ENCODE measurements around the gene FOXJ2. TPM values are rescaled to one million over a fixed set of nuclear protein-coding genes. Genes with fewer than 3 reads are reported as not detected.

The FOXJ2 gene
- total RNA-seq, 4 donors from 2014 or later: 17.4 to 29.0 (median 23.9) TPM

DNA sequence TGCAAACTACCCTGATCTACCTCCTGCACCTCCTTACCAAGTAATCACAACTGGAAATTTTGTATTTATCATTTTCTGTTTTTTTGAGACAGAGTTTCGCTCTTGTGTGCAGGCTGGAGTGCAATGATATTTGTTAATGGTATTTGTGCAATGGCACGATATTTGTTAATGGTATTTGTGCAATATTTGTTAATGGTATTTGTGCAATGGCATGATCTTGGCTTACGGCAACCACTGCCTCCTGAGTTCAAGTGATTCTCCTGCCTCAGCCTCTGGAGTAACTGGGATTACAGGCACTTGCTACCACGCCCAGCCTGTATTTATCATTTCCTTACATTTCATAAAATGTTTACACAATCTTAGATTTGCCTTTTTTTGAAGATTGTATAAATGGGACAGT lies 43.9 kb downstream of the FOXJ2 start:
- DNase-seq (ENCODE audit: extremely low spot score): no peak
- Histone ChIP-seq H3K4me3 (no peak overlapping the region), H3K4me1 (peaks cover 5 to 9% (median 7%) of the 10 kb centered on the region in 4 donors), H3K27ac (replicated peaks in 1 of 4) (no peak overlapping the region), H3K27me3 (no peaks in the 10 kb centered on the region), H3K9me3 (no peaks in the 10 kb centered on the region), H3K36me3 (no peaks in the 10 kb centered on the region)
- WGBS: 82% methylated on average over 4 of the region's 4 CpGs
- intact Hi-C loops (cut with DNase I): loop anchor here (5.0 kb wide), 1 partner anchor 39 kb away; no protein-coding TSS in a partner anchor
- TF ChIP-seq EP300 (IDR thresholded peaks at IDR 0.05): no peak
- no peak for TF ChIP-seq POLR2AphosphoS5 (IDR thresholded peaks at IDR 0.05)
- TF ChIP-seq POLR2A (IDR thresholded peaks at IDR 0.05; ENCODE audit: low read depth): no peak
- TF ChIP-seq, protein P1, sequence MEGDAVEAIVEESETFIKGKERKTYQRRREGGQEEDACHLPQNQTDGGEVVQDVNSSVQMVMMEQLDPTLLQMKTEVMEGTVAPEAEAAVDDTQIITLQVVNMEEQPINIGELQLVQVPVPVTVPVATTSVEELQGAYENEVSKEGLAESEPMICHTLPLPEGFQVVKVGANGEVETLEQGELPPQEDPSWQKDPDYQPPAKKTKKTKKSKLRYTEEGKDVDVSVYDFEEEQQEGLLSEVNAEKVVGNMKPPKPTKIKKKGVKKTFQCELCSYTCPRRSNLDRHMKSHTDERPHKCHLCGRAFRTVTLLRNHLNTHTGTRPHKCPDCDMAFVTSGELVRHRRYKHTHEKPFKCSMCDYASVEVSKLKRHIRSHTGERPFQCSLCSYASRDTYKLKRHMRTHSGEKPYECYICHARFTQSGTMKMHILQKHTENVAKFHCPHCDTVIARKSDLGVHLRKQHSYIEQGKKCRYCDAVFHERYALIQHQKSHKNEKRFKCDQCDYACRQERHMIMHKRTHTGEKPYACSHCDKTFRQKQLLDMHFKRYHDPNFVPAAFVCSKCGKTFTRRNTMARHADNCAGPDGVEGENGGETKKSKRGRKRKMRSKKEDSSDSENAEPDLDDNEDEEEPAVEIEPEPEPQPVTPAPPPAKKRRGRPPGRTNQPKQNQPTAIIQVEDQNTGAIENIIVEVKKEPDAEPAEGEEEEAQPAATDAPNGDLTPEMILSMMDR (IDR thresholded peaks at IDR 0.05): no peak

DNA sequence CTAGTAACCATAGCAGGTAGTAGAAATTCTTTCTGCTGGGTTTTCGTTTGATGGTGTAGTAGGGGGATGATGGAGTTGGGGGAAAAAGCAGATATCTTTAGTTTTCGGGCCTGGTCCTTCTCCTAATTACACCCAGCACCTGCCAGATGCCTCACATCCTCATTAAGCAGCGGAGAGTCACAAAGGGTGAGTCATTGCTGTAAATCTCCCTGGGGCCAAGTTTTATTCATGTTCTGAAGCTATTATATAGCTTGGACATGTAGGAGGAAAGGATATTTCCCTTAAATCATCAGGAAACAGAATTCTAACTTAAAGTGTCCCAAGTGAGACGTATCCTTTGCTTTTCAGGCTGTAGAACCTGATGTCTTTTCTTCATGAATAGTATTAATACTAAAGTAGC lies 44.7 kb downstream of the FOXJ2 start:
- H3K27ac ChIP-seq (replicated peaks in 1 of 4): no peak overlapping the region
- H3K4me1 ChIP-seq: peaks cover 5 to 9% (median 8%) of the 10 kb centered on the region in 4 donors
- intact Hi-C loops (cut with DNase I): loop anchor here (5.0 kb wide), 1 partner anchor 40 kb away; no protein-coding TSS in a partner anchor
- no peak for DNase-seq (ENCODE audit: extremely low spot score)
- H3K9me3 ChIP-seq: no peaks in the 10 kb centered on the region
- whole genome bisulfite sequencing: 55% methylated on average over 4 of the region's 4 CpGs
- no peaks in the 10 kb centered on the region for H3K36me3 ChIP-seq
- no peak overlapping the region for H3K4me3 ChIP-seq
- H3K27me3 ChIP-seq: no peaks in the 10 kb centered on the region
- TF ChIP-seq, protein P1 (IDR thresholded peaks at IDR 0.05): no peak
- TF ChIP-seq EP300 (IDR thresholded peaks at IDR 0.05) (no peak), POLR2AphosphoS5 (IDR thresholded peaks at IDR 0.05) (no peak), POLR2A (IDR thresholded peaks at IDR 0.05; ENCODE audit: low read depth) (no peak)

DNA sequence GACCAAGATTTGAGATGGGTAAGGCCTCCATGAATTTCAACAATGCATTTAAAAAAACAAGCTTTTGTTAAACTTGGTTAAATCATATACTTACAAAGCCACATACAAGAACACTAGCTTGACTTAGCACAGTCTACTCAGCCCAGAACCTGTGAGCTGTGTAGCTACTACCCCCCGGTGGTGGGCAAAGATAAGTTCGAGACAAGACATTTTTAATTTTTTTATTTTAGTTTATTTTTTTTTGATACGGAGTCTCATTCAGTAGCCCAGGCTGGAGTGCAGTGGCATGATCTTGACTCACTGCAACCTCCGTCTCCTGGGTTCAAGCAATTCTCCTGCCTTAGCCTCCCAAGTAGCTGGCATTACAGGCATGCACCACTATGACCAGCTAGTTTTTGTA lies 45.9 kb downstream of the FOXJ2 start:
- H3K27ac ChIP-seq (replicated peaks in 1 of 4): no peak overlapping the region
- H3K36me3 ChIP-seq: no peaks in the 10 kb centered on the region
- no peaks in the 10 kb centered on the region for H3K9me3 ChIP-seq
- DNase-seq (ENCODE audit: extremely low spot score): no peak
- H3K27me3 ChIP-seq: no peaks in the 10 kb centered on the region
- H3K4me3 ChIP-seq: no peak overlapping the region
- intact Hi-C loops (cut with DNase I): loop anchor here (5.0 kb wide), 1 partner anchor 41 kb away; no protein-coding TSS in a partner anchor
- peaks cover 12 to 18% (median 15%) of the 10 kb centered on the region in 4 donors for H3K4me1 ChIP-seq
- 27% methylated on average over 4 of the region's 4 CpGs for WGBS
- TF ChIP-seq POLR2AphosphoS5 (IDR thresholded peaks at IDR 0.05): no peak
- TF ChIP-seq, protein P1 (IDR thresholded peaks at IDR 0.05): peak in 1 of 3 experiments; percentile 20

DNA sequence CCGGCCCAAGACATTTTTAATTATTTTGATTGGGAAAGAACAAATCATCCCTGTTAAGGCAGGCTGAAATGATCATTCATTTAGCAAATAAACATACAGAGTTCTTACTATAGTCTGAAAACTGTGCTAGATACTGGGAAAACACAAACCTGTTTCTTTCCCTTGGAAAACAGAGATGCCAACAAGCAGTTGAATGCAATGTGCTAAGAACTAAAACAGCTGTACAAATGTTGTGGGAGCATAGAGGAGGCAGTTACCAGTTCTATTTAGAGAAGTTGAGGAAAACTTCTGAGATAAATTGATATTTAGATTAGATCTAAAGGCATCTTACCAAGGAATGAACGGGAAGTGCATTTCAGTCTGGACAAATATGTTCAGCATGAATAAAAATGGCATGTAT lies 46.4 kb downstream of the FOXJ2 start:
- H3K4me3 ChIP-seq: no peak overlapping the region
- peaks cover 17 to 23% (median 20%) of the 10 kb centered on the region in 4 donors for H3K4me1 ChIP-seq
- no peaks in the 10 kb centered on the region for H3K27me3 ChIP-seq
- H3K36me3 ChIP-seq: no peaks in the 10 kb centered on the region
- intact Hi-C loops (cut with DNase I): loop anchor here (5.0 kb wide), 1 partner anchor 42 kb away; no protein-coding TSS in a partner anchor
- TF ChIP-seq, protein P1 (IDR thresholded peaks at IDR 0.05): no peak
- TF ChIP-seq POLR2A (IDR thresholded peaks at IDR 0.05; ENCODE audit: low read depth): no peak
- TF ChIP-seq POLR2AphosphoS5 (IDR thresholded peaks at IDR 0.05): no peak
- TF ChIP-seq EP300 (IDR thresholded peaks at IDR 0.05): no peak
- WGBS: 61% methylated on average over 2 of the region's 2 CpGs
- no peak overlapping the region for H3K27ac ChIP-seq (replicated peaks in 1 of 4)
- DNase-seq (ENCODE audit: extremely low spot score): no peak
- H3K9me3 ChIP-seq: no peaks in the 10 kb centered on the region

DNA sequence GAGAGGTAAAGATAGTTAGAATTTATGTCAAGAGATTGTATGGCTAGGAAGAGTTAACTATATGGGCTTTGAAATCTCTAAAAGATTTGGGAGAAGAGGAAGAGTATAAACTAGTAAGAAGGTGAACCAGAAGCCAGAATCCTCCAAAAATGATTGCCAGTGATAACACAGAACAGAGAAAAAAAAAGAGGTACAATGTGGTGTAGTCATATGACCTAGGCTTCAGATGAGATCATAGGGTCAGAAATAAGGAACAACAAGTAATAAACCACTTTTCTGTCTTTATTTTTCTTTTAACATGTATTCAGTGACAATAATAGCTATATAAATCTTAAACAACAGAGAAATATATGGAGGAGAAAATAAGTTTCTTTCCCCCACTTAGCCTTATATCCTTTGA lies 47.6 kb downstream of the FOXJ2 start:
- H3K27ac ChIP-seq (replicated peaks in 1 of 4): no peak overlapping the region
- H3K4me1 ChIP-seq: peaks cover 20 to 34% (median 30%) of the 10 kb centered on the region in 4 donors
- DNase-seq (ENCODE audit: extremely low spot score): no peak
- no peaks in the 10 kb centered on the region for H3K9me3 ChIP-seq
- H3K4me3 ChIP-seq: no peak overlapping the region
- intact Hi-C loops (cut with DNase I): loop anchor here (10.0 kb wide), 1 partner anchor 145 kb away; the partner anchor contains the start of gene SLC2A3
- TF ChIP-seq POLR2A (IDR thresholded peaks at IDR 0.05; ENCODE audit: low read depth): no peak
- no peak for TF ChIP-seq POLR2AphosphoS5 (IDR thresholded peaks at IDR 0.05)
- TF ChIP-seq EP300 (IDR thresholded peaks at IDR 0.05): no peak
- TF ChIP-seq, protein P1 (IDR thresholded peaks at IDR 0.05): no peak
- H3K27me3 ChIP-seq: no peaks in the 10 kb centered on the region
- H3K36me3 ChIP-seq: no peaks in the 10 kb centered on the region

Measured in esophagus muscularis mucosa (tissue), 4 donors.